Tibial nerve (tissue), 4 donors: ENCODE results near the gene SCN2A.

ENCODE experiments used
- EP300 ChIP-seq, 2 donors: sonication (generic); formaldehyde crosslinking; IDR thresholded peaks; one replicate each; pipeline ENCODE4 v1.6.1; 2017; ENCODE audit warnings: antibody characterized with exemption in 2 of 2, mild to moderate bottlenecking in 1 of 2
- POLR2A ChIP-seq, 2 donors: fragments of 450-650 bp; IDR thresholded peaks; one replicate each; pipeline ENCODE4 v1.6.1; 2017; ENCODE audit warnings: antibody characterized with exemption in 2 of 2, mild to moderate bottlenecking in 2 of 2, moderate library complexity in 2 of 2
- TF ChIP-seq, protein P1 (sequence below), 5 experiments: fragments of 200-600 bp in 3 of 5; fragments of 450-650 bp in 2 of 5; sonication (generic) in 3 of 5; IDR thresholded peaks; one replicate each; pipeline ENCODE4 v1.5.1; 2016 to 2019; ENCODE audit warnings: antibody characterized with exemption in 5 of 5, mild to moderate bottlenecking in 3 of 5, moderate library complexity in 2 of 5

DNA sequence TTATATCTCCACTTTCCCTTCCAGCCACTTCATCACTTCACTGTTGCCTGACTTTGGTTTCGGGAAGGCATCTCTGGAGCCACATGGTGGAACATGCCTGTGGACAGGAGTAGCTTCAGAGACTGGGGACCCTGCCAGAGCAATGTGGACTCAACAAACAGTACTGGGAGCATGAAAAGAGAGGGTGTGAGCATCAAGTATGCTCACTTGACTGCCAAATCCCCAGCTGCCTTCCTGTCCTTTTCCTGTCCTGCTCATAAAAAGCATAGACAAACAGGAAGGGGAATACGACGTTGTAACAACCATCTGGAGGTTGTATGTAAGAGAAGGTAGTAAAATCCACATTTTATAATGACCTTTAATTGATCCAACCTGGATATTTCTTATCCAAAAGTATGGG lies 169.0 kb downstream of the SCN2A start:
- TF ChIP-seq, protein P1, sequence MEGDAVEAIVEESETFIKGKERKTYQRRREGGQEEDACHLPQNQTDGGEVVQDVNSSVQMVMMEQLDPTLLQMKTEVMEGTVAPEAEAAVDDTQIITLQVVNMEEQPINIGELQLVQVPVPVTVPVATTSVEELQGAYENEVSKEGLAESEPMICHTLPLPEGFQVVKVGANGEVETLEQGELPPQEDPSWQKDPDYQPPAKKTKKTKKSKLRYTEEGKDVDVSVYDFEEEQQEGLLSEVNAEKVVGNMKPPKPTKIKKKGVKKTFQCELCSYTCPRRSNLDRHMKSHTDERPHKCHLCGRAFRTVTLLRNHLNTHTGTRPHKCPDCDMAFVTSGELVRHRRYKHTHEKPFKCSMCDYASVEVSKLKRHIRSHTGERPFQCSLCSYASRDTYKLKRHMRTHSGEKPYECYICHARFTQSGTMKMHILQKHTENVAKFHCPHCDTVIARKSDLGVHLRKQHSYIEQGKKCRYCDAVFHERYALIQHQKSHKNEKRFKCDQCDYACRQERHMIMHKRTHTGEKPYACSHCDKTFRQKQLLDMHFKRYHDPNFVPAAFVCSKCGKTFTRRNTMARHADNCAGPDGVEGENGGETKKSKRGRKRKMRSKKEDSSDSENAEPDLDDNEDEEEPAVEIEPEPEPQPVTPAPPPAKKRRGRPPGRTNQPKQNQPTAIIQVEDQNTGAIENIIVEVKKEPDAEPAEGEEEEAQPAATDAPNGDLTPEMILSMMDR (IDR thresholded peaks at IDR 0.05): no peak
- TF ChIP-seq EP300 (IDR thresholded peaks at IDR 0.05) (no peak), POLR2A (IDR thresholded peaks at IDR 0.05) (no peak)
